Measurements from ENCODE around the gene NCAPD3. TPM values are rescaled to one million over a fixed set of nuclear protein-coding genes. Genes with fewer than 3 reads are reported as not detected.
A peak's percentile ranks its signal among the peaks of the same experiment; 100 is the strongest.

Gene NCAPD3
- total RNA-seq, 1 donor from 2014 or later: 25.4 TPM

GRCh38 chr11:134233729-134234179 is 10.0 kb upstream of the NCAPD3 start:
- H3K27me3 Mint-ChIP-seq (ENCODE audit: unreplicated experiment): peaks cover 8% of the 10 kb centered on the region
- H3K27ac Mint-ChIP-seq (ENCODE audit: unreplicated experiment): no peak overlapping the region
- no peaks in the 10 kb centered on the region for H3K9me3 Mint-ChIP-seq (ENCODE audit: unreplicated experiment)
- peaks cover 41% of the 10 kb centered on the region for H3K36me3 Mint-ChIP-seq (ENCODE audit: low read depth, unreplicated experiment)
- no peak overlapping the region for H3K4me3 Mint-ChIP-seq (ENCODE audit: unreplicated experiment)
- no peak for DNase-seq (ENCODE audit: low spot score)
- no peak for TF ChIP-seq CTCF (IDR thresholded peaks at IDR 0.05; ENCODE audit: unreplicated experiment)
- peaks cover 47% of the 10 kb centered on the region for H3K4me1 Mint-ChIP-seq (ENCODE audit: unreplicated experiment)

- peak overlapping the region; percentile 70 for H3K4me3 Mint-ChIP-seq (ENCODE audit: unreplicated experiment)
- peak overlapping the region; percentile 62 for H3K27ac Mint-ChIP-seq (ENCODE audit: unreplicated experiment)
- peaks cover 6% of the 10 kb centered on the region for H3K27me3 Mint-ChIP-seq (ENCODE audit: unreplicated experiment)
- H3K36me3 Mint-ChIP-seq (ENCODE audit: low read depth, unreplicated experiment): peaks cover 39% of the 10 kb centered on the region
- no peak for TF ChIP-seq CTCF (IDR thresholded peaks at IDR 0.05; ENCODE audit: unreplicated experiment)
- no peak for DNase-seq (ENCODE audit: low spot score)
- H3K4me1 Mint-ChIP-seq (ENCODE audit: unreplicated experiment): peaks cover 62% of the 10 kb centered on the region
- no peaks in the 10 kb centered on the region for H3K9me3 Mint-ChIP-seq (ENCODE audit: unreplicated experiment)
Measured at GRCh38 chr11:134231958-134232659, 8.3 kb upstream of the NCAPD3 start.

GRCh38 chr11:134230339-134230738 is 6.6 kb upstream of the NCAPD3 start:
- TF ChIP-seq CTCF (IDR thresholded peaks at IDR 0.05; ENCODE audit: unreplicated experiment): no peak
- peaks cover 31% of the 10 kb centered on the region for H3K36me3 Mint-ChIP-seq (ENCODE audit: low read depth, unreplicated experiment)
- peak overlapping the region; percentile 70 for H3K4me3 Mint-ChIP-seq (ENCODE audit: unreplicated experiment)
- H3K27ac Mint-ChIP-seq (ENCODE audit: unreplicated experiment): peak overlapping the region; percentile 82
- H3K9me3 Mint-ChIP-seq (ENCODE audit: unreplicated experiment): no peaks in the 10 kb centered on the region
- H3K27me3 Mint-ChIP-seq (ENCODE audit: unreplicated experiment): peaks cover 6% of the 10 kb centered on the region
- peaks cover 77% of the 10 kb centered on the region for H3K4me1 Mint-ChIP-seq (ENCODE audit: unreplicated experiment)
- DNase-seq (ENCODE audit: low spot score): no peak

- Mint-ChIP-seq H3K4me1 (ENCODE audit: unreplicated experiment) (peaks cover 80% of the 10 kb centered on the region), H3K27me3 (ENCODE audit: unreplicated experiment) (peaks cover 6% of the 10 kb centered on the region), H3K36me3 (ENCODE audit: low read depth, unreplicated experiment) (peaks cover 23% of the 10 kb centered on the region), H3K9me3 (ENCODE audit: unreplicated experiment) (no peaks in the 10 kb centered on the region), H3K27ac (ENCODE audit: unreplicated experiment) (peak overlapping the region; percentile 82), H3K4me3 (ENCODE audit: unreplicated experiment) (peak overlapping the region; percentile 56)
- no peak for DNase-seq (ENCODE audit: low spot score)
- TF ChIP-seq CTCF (IDR thresholded peaks at IDR 0.05; ENCODE audit: unreplicated experiment): no peak
Measured at GRCh38 chr11:134229126-134229790, 5.5 kb upstream of the NCAPD3 start.

GRCh38 chr11:134228625-134229024 is 4.9 kb upstream of the NCAPD3 start:
- H3K36me3 Mint-ChIP-seq (ENCODE audit: low read depth, unreplicated experiment): peaks cover 23% of the 10 kb centered on the region
- peak overlapping the region; percentile 88 for H3K27ac Mint-ChIP-seq (ENCODE audit: unreplicated experiment)
- peaks cover 77% of the 10 kb centered on the region for H3K4me1 Mint-ChIP-seq (ENCODE audit: unreplicated experiment)
- no peak for TF ChIP-seq CTCF (IDR thresholded peaks at IDR 0.05; ENCODE audit: unreplicated experiment)
- H3K27me3 Mint-ChIP-seq (ENCODE audit: unreplicated experiment): peaks cover 10% of the 10 kb centered on the region
- H3K4me3 Mint-ChIP-seq (ENCODE audit: unreplicated experiment): peak overlapping the region; percentile 59
- no peak for DNase-seq (ENCODE audit: low spot score)
- H3K9me3 Mint-ChIP-seq (ENCODE audit: unreplicated experiment): no peaks in the 10 kb centered on the region

All from endothelial cell (in vitro differentiated cells).